NB4 (cell line): ENCODE measurements around the gene PRDM7.
"Not testable (repeated sequence)": the region's sequence is repeated elsewhere in the genome, so short reads cannot be mapped to it uniquely, and the experiment has no call there.

ENCODE experiments used
- DNase-seq: peaks from one replicate; pipeline ENCODE4 v3.0.0; 2010; ENCODE audit warnings: low read depth
- H3K4me3 ChIP-seq: one replicate; pipeline ENCODE4 v1.5.1; 2011; ENCODE audit warnings: mild to moderate bottlenecking, low read depth, low read length, moderate library complexity
- MYC ChIP-seq: IDR thresholded peaks from 2 replicates; pipeline ENCODE4 v1.6.1; 2011; ENCODE audit warnings: low read depth, low read length
- POLR2A ChIP-seq: IDR thresholded peaks from 2 replicates; pipeline ENCODE4 v1.6.1; 2011; ENCODE audit warnings: mild to moderate bottlenecking; ENCODE audit not compliant: insufficient read length; ENCODE audit errors: extremely low read depth
- TF ChIP-seq, protein P1 (sequence below): IDR thresholded peaks from 2 replicates; pipeline ENCODE4 v1.6.1; 2011; ENCODE audit warnings: low read depth, low read length
- TF ChIP-seq, protein P2 (sequence below): IDR thresholded peaks from one replicate; pipeline ENCODE4 v1.5.1; 2012; ENCODE audit warnings: low read depth, low read length

The PRDM7 gene

DNA sequence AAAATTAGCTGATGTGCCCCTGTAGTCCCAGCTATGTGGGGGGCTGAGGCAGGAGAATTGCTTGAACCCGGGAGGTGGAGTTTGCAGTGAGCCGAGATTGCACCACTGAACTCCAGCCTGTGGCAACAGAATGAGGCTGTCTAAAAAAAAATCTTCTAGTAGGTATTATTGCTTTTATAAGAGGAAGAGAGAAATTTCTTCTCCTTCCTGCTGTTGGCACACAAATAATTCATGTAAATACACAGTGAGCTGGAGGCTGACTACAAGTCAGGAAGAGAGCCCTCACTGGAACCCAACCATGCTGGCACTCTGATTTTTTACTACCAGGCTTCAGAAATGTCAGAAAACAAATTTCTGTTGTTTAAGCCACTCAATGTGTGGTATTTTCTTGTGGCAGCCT is 6.7 kb downstream of the PRDM7 start:
- peak; percentile 51 for DNase-seq
- no peak for TF ChIP-seq MYC
- TF ChIP-seq, protein P1, sequence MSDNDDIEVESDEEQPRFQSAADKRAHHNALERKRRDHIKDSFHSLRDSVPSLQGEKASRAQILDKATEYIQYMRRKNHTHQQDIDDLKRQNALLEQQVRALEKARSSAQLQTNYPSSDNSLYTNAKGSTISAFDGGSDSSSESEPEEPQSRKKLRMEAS: no peak
- TF ChIP-seq, protein P2, sequence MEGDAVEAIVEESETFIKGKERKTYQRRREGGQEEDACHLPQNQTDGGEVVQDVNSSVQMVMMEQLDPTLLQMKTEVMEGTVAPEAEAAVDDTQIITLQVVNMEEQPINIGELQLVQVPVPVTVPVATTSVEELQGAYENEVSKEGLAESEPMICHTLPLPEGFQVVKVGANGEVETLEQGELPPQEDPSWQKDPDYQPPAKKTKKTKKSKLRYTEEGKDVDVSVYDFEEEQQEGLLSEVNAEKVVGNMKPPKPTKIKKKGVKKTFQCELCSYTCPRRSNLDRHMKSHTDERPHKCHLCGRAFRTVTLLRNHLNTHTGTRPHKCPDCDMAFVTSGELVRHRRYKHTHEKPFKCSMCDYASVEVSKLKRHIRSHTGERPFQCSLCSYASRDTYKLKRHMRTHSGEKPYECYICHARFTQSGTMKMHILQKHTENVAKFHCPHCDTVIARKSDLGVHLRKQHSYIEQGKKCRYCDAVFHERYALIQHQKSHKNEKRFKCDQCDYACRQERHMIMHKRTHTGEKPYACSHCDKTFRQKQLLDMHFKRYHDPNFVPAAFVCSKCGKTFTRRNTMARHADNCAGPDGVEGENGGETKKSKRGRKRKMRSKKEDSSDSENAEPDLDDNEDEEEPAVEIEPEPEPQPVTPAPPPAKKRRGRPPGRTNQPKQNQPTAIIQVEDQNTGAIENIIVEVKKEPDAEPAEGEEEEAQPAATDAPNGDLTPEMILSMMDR: no peak
- no peak for TF ChIP-seq POLR2A
- H3K4me3 ChIP-seq: no peak overlapping the region

DNA sequence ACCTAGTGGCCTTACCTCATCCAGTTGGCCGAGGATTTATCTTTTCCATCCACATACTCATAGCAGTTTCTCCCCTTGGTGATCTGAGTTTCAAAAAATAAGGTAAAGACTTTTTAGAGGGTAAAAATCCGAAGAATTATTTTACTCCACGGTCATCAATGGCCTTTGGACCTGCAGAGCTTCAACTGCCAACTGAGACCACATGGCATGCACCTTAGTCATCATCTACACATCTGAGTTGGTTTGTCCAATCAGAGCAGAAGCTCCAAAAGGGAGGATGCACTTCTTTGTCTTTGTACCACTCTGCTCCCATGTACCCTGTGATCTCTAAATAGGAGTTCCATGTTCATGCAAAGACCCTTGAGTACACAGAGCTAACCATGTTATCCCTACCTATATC is 15.7 kb downstream of the PRDM7 start:
- TF ChIP-seq POLR2A (no peak), MYC (no peak)
- TF ChIP-seq, protein P2: no peak
- TF ChIP-seq, protein P1: no peak
- no peak for DNase-seq

DNA sequence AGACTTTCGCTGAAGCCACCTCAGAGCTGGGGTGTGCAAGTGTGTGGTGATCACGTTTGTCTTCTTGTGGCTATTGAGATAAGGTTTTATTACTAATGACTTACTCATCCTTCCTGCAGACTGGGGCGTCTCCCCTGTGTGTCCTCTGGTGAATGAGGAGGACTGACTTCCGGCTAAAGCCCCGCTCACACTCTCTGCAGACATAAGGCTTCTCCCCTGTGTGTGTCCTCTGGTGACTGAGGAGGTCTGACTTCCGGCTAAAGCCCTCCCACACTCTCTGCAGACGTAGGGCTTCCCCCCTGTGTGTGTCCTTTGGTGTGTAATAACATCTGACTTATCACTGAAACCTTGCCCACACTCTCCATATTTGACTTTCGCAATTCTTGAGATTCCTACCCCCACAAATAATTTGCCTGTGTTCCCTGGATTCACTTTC is 19.4 kb downstream of the PRDM7 start:
- H3K4me3 ChIP-seq: peak overlapping the region; percentile 30
- DNase-seq: peak; percentile 99
- TF ChIP-seq, protein P2: no peak
- 0 out of 2 replicates have a peak, but pooled peaks have one; percentile 26 for TF ChIP-seq MYC

More for the DNA sequence above, 15.7 kb downstream of the PRDM7 start:
- H3K4me3 ChIP-seq: no peak overlapping the region

DNA sequence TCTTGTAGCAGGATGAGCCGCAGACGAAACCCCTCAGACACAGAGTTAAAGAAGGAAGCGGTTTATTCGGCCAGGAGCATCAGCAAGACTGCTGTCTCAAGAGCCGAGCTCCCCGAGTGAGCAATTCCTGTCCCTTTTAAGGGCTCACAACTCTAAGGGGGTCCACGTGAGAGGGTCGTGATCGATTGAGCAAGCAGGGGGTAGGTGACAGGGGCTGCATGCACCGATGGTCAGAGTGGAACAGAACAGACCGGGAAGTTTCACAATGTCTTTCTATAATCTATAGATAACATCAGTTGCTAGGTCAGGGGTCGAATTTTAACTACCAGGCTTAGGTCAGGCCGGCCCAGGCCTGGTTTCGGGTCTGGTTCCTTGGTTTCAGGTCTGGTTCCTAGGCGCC is 20.6 kb downstream of the PRDM7 start:
- not testable (repeated sequence) for H3K4me3 ChIP-seq, DNase-seq

DNA sequence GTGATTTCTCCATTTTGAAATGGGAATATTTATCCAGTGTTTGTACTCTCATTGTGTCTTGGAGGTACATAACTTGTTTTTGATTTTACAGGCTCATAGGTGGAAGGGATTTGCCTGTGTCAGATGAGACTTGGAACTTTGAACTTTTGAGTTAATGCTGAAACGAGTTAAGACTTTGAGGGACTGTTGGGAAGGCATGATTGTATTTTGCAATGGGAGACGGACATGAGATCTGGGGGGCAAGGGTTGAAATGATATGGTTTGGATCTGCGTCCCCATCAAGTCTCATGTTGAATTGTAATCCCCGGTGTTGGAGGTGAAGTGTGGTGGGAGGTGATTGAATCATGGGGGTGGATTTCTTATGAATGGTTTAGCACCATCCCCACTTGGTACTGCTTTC is 21.8 kb downstream of the PRDM7 start:
- H3K4me3 ChIP-seq: no peak overlapping the region
- TF ChIP-seq, protein P2: no peak
- TF ChIP-seq POLR2A (no peak), MYC (no peak)
- TF ChIP-seq, protein P1: no peak
- no peak for DNase-seq

DNA sequence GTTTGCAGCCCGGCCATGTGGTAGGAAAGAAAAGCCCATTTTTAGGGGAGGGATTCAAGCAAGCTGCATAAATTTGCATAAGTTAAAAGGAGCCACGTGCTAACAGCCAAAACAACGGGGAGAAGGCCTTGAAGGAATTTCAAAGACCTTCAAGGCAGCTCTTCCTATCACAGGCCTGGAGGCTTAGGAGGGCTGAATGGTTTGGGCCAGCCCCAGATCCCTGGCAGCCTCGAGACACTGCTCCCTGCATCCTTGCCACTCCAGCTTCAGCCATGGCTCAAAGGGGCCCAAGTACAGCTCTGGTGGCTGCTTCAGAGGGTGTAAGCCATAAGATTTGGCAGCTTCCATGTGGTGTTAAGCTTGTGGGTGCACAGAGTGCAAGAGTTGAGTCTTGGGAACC is 22.6 kb downstream of the PRDM7 start:
- TF ChIP-seq, protein P2: no peak
- TF ChIP-seq MYC: no peak
- no peak for TF ChIP-seq POLR2A
- TF ChIP-seq, protein P1: no peak
- DNase-seq: no peak
- H3K4me3 ChIP-seq: no peak overlapping the region
